HCT116 (cell line): ENCODE data around the gene GPR3. TPM values are rescaled to one million over a fixed set of nuclear protein-coding genes. Genes with fewer than 3 reads are reported as not detected.

Experiments
- ATAC-seq: fragments of 200-7000 bp; cut with Tn5 transposase; 2 replicates; pipeline ENCODE4 v1.9.1; 2020; ENCODE audit warnings: mild to moderate bottlenecking, moderate library complexity
- BruUV-seq: library from RNA; stranded (reverse); fragments of 400-500 nt; replicated peaks from 2 replicates; lab custom pipeline; 2021; lab: Mats Ljungman, UMichigan
- CTCF ChIA-PET: fragments of 300-600 bp; sonication (Branson Sonifier 250); formaldehyde crosslinking; loops from one replicate; lab custom pipeline; 2021; ENCODE audit warnings: antibody characterized with exemption; lab: Charles Lee
- POLR2A ChIA-PET: fragments of 300-600, 350-600 bp; sonication (Branson Sonifier 250); formaldehyde crosslinking; loops from one replicate; lab custom pipeline; 2021; ENCODE audit warnings: antibody characterized with exemption; lab: Charles Lee
- RAD21 ChIA-PET, 2 experiments: fragments of 300-600 bp; sonication (Branson Sonifier 250); formaldehyde crosslinking; loops; one replicate each; lab custom pipeline; 2023; ENCODE audit warnings: low total read pairs in 2 of 2; ENCODE audit not compliant: uncharacterized antibody in 2 of 2, unreplicated experiment in 2 of 2, low non-redundant PET in 1 of 2; lab: Charles Lee
- DNase-seq: peaks from one replicate; pipeline ENCODE4 v3.0.0-alpha.2; 2010; ENCODE audit warnings: low read depth, low spot score
- H2AFZ ChIP-seq: fragments of 200-600 bp; shearing (Covaris generic), sonication (generic); 2 replicates; pipeline ENCODE4 v1.6.1; 2017; ENCODE audit warnings: low read depth, mixed run types, mixed read lengths, antibody characterized with exemption, low read length; ENCODE audit not compliant: poor library complexity, severe bottlenecking
- H3K27ac ChIP-seq: 2 replicates; pipeline ENCODE4 v1.5.1; 2012; ENCODE audit warnings: low read depth, low read length
- H3K27me3 ChIP-seq: fragments of 200-600 bp; sonication (generic); 2 replicates; pipeline ENCODE4 v1.6.1; 2016; ENCODE audit warnings: mixed run types, low read length, mixed read lengths; ENCODE audit not compliant: insufficient read depth
- H3K36me3 ChIP-seq, 2 experiments: fragments of 200-500 bp in 1 of 2; fragments of 200-600 bp in 1 of 2; sonication (Bioruptor generic) in 1 of 2; sonication (generic) in 1 of 2; 2 replicates each; pipeline versions ENCODE4 v1.5.1 to v1.6.1; 2014 to 2016; ENCODE audit warnings: low read length in 2 of 2, inconsistent platforms in 1 of 2, mixed read lengths in 1 of 2, mixed run types in 1 of 2; ENCODE audit not compliant: insufficient read depth in 2 of 2, control insufficient read depth in 1 of 2
- H3K4me1 ChIP-seq, 2 experiments: fragments of 200-600 bp in 1 of 2; sonication (generic) in 1 of 2; 2 replicates each; pipeline versions ENCODE4 v1.5.1 to v1.6.1; 2012 to 2017; ENCODE audit warnings: low read length in 2 of 2, inconsistent platforms in 1 of 2, mild to moderate bottlenecking in 1 of 2, mixed read lengths in 1 of 2, mixed run types in 1 of 2, moderate library complexity in 1 of 2; ENCODE audit not compliant: insufficient read depth in 2 of 2, control insufficient read depth in 1 of 2
- H3K4me2 ChIP-seq: fragments of 200-600 bp; sonication (generic); 2 replicates; pipeline ENCODE4 v1.6.1; 2017; ENCODE audit warnings: mixed run types, low read length, mixed read lengths
- H3K4me3 ChIP-seq, 2 experiments: fragments of 200-600 bp in 1 of 2; sonication (generic) in 1 of 2; replicated peaks in 1 of 2; 2 replicates each; pipeline ENCODE4 v1.5.1; 2011 to 2016; ENCODE audit warnings: low read length in 2 of 2, control low read depth in 1 of 2, low read depth in 1 of 2, mild to moderate bottlenecking in 1 of 2, mixed read lengths in 1 of 2, mixed run types in 1 of 2
- H3K79me2 ChIP-seq: fragments of 200-600 bp; sonication (generic); 2 replicates; pipeline ENCODE4 v1.6.1; 2017; ENCODE audit warnings: mild to moderate bottlenecking, mixed run types, low read length, moderate library complexity, mixed read lengths; ENCODE audit not compliant: insufficient read depth
- H3K9ac ChIP-seq: fragments of 200-600 bp; sonication (generic); 2 replicates; pipeline ENCODE4 v1.6.1; 2016; ENCODE audit warnings: low read length, mixed read lengths
- H3K9me2 ChIP-seq: fragments of 200-600 bp; sonication (generic), shearing (Covaris generic); 2 replicates; pipeline ENCODE4 v1.6.1; 2017; ENCODE audit warnings: mixed run types, mild to moderate bottlenecking, moderate library complexity; ENCODE audit not compliant: insufficient read depth
- H3K9me3 ChIP-seq, 2 experiments: fragments of 200-500 bp in 1 of 2; fragments of 200-600 bp in 1 of 2; sonication (Bioruptor generic) in 1 of 2; sonication (generic) in 1 of 2; 2 replicates each; pipeline ENCODE4 v1.6.1; 2014 to 2017; ENCODE audit warnings: low read length in 2 of 2, mixed read lengths in 2 of 2, inconsistent platforms in 1 of 2, low read depth in 1 of 2, mild to moderate bottlenecking in 1 of 2, mixed run types in 1 of 2, moderate library complexity in 1 of 2; ENCODE audit not compliant: control insufficient read depth in 1 of 2, insufficient read depth in 1 of 2
- H4K20me1 ChIP-seq: fragments of 200-600 bp; sonication (generic), shearing (Covaris generic); 2 replicates; pipeline ENCODE4 v1.6.1; 2017; ENCODE audit warnings: mixed run types, mild to moderate bottlenecking, moderate library complexity; ENCODE audit not compliant: insufficient read depth
- RAD21 ChIP-seq: IDR thresholded peaks from 2 replicates; pipeline ENCODE4 v1.6.1; 2012; ENCODE audit warnings: low read depth, mild to moderate bottlenecking
- SIN3A ChIP-seq: IDR thresholded peaks from 2 replicates; pipeline ENCODE4 v1.6.1; 2012; ENCODE audit warnings: low read depth
- ZNF274 ChIP-seq: fragments of 200-500 bp; sonication (Bioruptor generic); IDR thresholded peaks from 2 replicates; pipeline ENCODE4 v1.6.1; 2014; ENCODE audit warnings: mild to moderate bottlenecking, low read depth, low read length, inconsistent platforms
- intact Hi-C: fragments of 100-400 bp; cut with micrococcal nuclease; formaldehyde crosslinking; loops from 2 replicates; pipeline ENCODE4 v1.10.0; 2022
- total RNA-seq: library from RNA; stranded (reverse); gene quantifications from one replicate; pipeline ENCODE4 v1.2.1, GENCODE V29; 2021; ENCODE audit not compliant: unreplicated experiment
- TF ChIP-seq, protein P1 (sequence below), 3 experiments: fragments of 200-600 bp in 1 of 3; sonication (generic) in 1 of 3; IDR thresholded peaks in 2 of 3; conservative IDR thresholded peaks in 1 of 3; 2 replicates each; pipeline ENCODE4 v1.5.1; 2012 to 2017; ENCODE audit warnings: low read depth in 2 of 3, low read length in 2 of 3, antibody characterized with exemption in 1 of 3, borderline replicate concordance in 1 of 3, control low read depth in 1 of 3, mild to moderate bottlenecking in 1 of 3, mixed read lengths in 1 of 3, mixed run types in 1 of 3, moderate library complexity in 1 of 3; ENCODE audit not compliant: insufficient read depth in 1 of 3

Gene GPR3
- total RNA-seq, 1 experiment from 2014 or later = 2.8 TPM

DNA sequence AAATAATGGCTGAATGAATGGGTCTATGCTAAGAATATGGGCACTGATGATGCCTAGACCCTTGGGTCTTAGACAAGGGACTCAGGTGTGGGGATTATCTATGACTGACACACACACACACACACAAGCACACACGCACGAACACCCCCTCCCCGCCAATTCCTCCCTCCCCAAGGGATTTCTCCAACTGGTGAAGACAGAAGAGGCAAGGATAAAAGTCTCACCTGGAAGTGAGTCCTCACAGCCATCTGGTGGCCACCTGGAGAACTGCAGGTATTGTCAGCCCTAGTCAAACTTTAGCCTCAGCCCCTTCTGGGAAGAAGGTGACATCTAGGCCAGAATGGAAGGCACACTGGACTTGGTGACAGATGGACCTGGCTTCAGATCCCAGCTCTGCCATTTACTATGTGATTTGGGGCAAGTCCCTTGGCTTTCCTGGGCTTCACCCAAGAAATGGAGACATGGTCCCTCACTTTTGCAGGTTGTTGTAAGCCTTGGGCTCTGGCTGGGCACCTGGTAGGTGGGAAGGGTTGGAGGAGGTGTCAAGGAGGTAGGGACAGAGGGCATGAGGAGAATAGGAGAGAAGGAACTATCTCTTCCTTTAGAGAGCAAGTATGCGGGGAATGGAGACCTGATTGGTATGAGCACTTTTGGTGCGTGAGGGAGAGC, 4.0 kb upstream of the GPR3 start:
- no TSS peak for BruUV-seq
- peak; percentile 35 for ATAC-seq
- peak; percentile 61 for DNase-seq
- no peaks in the 10 kb centered on the region for H3K9me3 ChIP-seq
- TF ChIP-seq ZNF274 (no peak), SIN3A (no peak), RAD21 (peak; percentile 96)
- TF ChIP-seq, protein P1, sequence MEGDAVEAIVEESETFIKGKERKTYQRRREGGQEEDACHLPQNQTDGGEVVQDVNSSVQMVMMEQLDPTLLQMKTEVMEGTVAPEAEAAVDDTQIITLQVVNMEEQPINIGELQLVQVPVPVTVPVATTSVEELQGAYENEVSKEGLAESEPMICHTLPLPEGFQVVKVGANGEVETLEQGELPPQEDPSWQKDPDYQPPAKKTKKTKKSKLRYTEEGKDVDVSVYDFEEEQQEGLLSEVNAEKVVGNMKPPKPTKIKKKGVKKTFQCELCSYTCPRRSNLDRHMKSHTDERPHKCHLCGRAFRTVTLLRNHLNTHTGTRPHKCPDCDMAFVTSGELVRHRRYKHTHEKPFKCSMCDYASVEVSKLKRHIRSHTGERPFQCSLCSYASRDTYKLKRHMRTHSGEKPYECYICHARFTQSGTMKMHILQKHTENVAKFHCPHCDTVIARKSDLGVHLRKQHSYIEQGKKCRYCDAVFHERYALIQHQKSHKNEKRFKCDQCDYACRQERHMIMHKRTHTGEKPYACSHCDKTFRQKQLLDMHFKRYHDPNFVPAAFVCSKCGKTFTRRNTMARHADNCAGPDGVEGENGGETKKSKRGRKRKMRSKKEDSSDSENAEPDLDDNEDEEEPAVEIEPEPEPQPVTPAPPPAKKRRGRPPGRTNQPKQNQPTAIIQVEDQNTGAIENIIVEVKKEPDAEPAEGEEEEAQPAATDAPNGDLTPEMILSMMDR (IDR thresholded peaks at IDR 0.05 in 2 of 3, conservative IDR thresholded peaks at IDR 0.05 in 1 of 3; ENCODE audit: borderline replicate concordance in 1 of 3, insufficient read depth in 1 of 3, low read depth in 2 of 3, low read length in 2 of 3) = peak; percentile 90 to 96 (median 94)
- TF ChIP-seq, all 23 proteins: peak for 2
- intact Hi-C loops = loop anchor here (1.0 kb wide), 2 partner anchors 31 to 87 kb away; no protein-coding TSS in a partner anchor
- Histone ChIP-seq H3K9me2 (no peaks in the 10 kb centered on the region), H3K27ac (no peak overlapping the region), H3K9ac (no peak overlapping the region), H3K36me3 (no peaks in the 10 kb centered on the region), H3K4me2 (no peak overlapping the region), H3K4me1 (peaks cover 12 to 35% of the 10 kb centered on the region in 2 experiments), H4K20me1 (no peaks in the 10 kb centered on the region), H2AFZ (no peak overlapping the region), H3K4me3 (no peak overlapping the region), H3K79me2 (peaks cover 10% of the 10 kb centered on the region), H3K27me3 (no peaks in the 10 kb centered on the region)
- RAD21 ChIA-PET = interaction anchor here in 1 of 2 experiments (1.0 to 1.1 kb wide), 2 partner anchors 56 to 88 kb away, joined by 4 to 5 read pairs; no protein-coding TSS in a partner anchor
- CTCF ChIA-PET = interaction anchor here (1.0 to 3.6 kb wide), 10 partner anchors 9 to 344 kb away, joined by 3 to 17 read pairs (median 7); partner anchors contain the start of gene MAP3K6
- POLR2A ChIA-PET = interaction anchor here (1.7 kb wide), 1 partner anchor 23 kb away, joined by 3 read pairs; no protein-coding TSS in a partner anchor
